ENCODE results near the gene SLC7A10.
"Not testable (repeated sequence)": the region's sequence is repeated elsewhere in the genome, so short reads cannot be mapped to it uniquely, and the experiment has no call there.

SLC7A10 gene

DNA sequence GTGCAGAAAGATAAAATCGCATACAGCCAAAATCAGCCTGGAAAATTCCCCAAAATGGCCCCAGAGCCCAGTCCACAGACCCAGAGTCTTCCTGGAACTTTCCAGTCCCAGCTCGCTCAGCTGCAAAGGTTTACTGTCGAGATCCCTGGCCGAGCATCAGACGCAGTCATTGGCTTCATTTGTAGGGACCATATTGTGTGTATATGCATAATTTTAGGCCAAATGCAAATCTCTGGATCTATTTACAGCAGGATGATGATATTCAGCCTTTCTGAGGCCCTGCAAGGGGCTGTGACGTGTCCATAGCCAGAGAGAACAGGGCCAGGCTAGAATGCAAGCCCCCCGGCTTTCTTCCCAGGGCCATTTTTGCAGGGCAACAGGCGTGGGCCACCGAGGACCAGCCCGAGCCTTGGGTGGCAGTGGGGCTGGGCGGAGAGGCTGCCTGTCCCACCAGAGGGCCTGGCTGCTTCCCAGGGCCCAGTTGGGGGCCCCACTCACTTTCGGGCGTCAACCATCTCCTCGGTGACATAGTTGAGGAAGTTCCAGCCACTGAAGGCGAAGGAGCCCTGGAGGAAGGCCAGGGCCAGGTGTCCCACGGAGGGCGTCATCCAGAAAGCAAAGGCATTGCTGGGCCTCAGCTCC, 13.7 kb downstream of the SLC7A10 start:
- DNase-seq (ENCODE audit: low read depth) = no peak
- TF ChIP-seq, protein P1, sequence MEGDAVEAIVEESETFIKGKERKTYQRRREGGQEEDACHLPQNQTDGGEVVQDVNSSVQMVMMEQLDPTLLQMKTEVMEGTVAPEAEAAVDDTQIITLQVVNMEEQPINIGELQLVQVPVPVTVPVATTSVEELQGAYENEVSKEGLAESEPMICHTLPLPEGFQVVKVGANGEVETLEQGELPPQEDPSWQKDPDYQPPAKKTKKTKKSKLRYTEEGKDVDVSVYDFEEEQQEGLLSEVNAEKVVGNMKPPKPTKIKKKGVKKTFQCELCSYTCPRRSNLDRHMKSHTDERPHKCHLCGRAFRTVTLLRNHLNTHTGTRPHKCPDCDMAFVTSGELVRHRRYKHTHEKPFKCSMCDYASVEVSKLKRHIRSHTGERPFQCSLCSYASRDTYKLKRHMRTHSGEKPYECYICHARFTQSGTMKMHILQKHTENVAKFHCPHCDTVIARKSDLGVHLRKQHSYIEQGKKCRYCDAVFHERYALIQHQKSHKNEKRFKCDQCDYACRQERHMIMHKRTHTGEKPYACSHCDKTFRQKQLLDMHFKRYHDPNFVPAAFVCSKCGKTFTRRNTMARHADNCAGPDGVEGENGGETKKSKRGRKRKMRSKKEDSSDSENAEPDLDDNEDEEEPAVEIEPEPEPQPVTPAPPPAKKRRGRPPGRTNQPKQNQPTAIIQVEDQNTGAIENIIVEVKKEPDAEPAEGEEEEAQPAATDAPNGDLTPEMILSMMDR (IDR thresholded peaks at IDR 0.05; ENCODE audit: low read length, missing control alignments) = no peak

DNA sequence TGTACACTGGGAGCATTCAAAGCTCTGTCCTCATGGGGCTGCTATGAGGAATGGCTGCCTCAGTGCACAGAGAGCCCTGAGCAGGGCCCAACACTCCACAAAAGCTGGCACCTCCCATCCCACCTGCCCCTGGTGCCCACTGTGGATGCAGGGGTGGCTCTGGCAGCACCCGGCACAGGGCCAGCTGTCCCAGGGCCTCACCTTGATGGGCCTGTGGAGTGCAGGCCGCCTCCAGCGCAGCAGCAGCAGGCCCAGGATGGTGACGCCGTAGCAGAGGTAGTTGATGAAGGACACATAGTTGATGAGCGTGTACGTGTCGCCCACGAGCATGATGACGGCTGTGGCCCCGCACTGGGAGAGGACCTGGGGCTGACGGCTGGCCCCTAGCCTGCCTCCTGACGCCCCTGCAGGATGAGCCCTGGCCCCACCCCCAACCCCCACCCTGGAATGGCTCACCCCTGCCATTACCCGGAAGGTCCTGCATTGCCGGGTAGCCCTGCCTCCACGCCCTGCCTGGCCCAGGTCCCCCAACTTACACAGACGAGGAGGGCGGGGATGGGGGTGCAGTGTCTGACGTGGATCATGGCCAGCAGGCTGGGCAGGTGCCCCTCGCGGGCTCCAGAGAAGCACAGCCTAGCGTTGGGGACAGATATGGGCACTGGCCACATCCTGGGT, 15.2 kb downstream of the SLC7A10 start:
- H3K4me3 ChIP-seq (replicated peaks; ENCODE audit: low read depth, low read length) = no peak overlapping the region
- TF ChIP-seq, protein P1 (IDR thresholded peaks at IDR 0.05; ENCODE audit: low read length, missing control alignments) = no peak
- DNase-seq (ENCODE audit: low read depth) = no peak

More for the DNA sequence above, 13.7 kb downstream of the SLC7A10 start:
- H3K4me3 ChIP-seq (replicated peaks; ENCODE audit: low read depth, low read length) = no peak overlapping the region

DNA sequence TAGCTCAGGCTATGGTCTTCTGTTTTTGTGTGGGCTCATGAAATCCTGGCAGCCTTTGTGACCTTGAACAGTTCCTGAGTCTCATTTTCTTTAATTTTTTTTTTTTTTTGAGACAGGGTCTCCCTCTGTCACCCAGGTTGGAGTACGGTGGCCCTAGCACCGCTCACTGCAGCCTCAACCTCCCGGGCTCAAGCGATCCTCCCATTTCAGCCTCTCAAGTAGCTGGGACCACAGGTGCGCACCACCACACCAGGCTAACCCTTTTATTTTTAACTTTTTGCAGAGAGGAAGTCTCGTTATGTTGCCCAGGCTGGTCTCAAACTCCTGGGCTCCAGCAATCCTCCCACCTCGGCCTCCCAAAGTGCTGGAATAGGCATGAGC, 15.8 kb downstream of the SLC7A10 start:
- DNase-seq (ENCODE audit: low read depth); H3K4me3 ChIP-seq (replicated peaks; ENCODE audit: low read depth, low read length): not testable (repeated sequence)

DNA sequence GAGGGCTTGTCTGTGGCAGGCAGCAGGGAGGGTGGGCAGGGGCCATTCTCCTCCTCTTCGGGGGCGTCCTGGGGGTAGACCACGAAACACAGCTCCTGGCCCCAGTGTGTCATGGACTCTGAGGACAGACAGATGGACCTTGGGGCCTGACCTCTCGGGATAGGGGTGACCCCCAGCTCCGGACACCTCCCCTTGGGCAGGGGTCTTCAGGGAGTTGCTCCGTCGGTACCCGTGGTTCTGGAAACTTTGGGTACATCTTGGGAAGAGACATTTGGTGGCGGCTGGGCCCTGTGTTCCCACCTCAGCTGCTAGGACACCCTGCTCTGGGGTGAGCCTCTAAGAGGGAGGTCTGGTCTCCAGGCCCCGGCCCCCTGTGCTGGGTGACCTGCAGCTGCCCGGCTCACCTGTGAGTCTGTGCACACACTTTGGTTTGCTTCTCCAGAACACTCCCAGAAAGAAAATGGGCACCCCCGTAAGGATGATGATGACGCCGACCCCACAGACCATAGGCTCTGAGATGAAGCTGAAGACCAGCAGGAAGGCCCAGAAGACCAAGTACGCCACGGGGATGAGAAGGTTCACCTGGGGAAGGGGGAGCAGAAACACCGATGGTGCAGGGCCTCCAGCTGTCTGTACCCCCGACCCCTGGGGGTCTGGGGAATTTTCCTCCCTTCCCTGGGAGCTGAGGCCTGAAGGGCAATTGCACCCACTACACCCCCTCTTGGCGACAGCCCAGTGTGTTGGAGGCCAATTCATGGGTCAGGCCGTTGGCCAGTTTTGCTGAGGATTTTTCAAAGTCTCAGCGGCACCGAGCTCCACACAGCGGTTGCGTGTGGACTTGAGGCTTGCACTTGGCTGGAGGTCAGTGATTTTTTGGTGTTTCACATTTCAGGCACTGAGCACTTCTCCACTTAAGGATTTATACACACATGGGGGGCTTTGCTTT, 16.5 kb downstream of the SLC7A10 start:
- no peak for DNase-seq (ENCODE audit: low read depth)
- no peak overlapping the region for H3K4me3 ChIP-seq (replicated peaks; ENCODE audit: low read depth, low read length)
- TF ChIP-seq, protein P1 (IDR thresholded peaks at IDR 0.05; ENCODE audit: low read length, missing control alignments) = no peak

DNA sequence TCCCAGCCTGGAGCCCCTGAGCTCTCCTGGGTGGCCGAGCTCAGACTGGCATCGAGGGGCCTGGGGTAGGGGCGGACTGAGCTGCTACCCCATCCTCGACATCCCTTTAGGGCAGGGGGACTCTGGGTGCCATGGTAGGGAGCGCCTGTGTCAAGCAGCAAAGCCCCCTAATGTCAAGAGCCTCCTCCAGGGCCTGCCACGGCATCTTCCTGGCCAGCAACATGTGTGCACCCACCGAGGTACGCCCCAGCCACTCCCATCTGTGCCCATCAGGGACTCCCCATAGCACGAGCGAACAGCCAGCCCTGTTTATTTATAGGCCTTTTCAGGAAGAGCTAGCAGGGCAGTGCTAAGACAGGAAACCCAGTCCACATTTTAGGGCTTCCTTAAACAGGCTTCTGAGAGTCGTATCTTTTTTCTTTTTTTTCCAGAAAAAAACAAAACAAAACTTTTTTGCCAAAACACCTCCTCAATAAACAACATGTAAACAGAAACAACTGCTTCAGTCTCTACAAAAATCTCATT, 17.2 kb downstream of the SLC7A10 start:
- DNase-seq (ENCODE audit: low read depth) = no peak
- TF ChIP-seq, protein P1 (IDR thresholded peaks at IDR 0.05; ENCODE audit: low read length, missing control alignments) = no peak
- H3K4me3 ChIP-seq (replicated peaks; ENCODE audit: low read depth, low read length) = no peak overlapping the region

DNA sequence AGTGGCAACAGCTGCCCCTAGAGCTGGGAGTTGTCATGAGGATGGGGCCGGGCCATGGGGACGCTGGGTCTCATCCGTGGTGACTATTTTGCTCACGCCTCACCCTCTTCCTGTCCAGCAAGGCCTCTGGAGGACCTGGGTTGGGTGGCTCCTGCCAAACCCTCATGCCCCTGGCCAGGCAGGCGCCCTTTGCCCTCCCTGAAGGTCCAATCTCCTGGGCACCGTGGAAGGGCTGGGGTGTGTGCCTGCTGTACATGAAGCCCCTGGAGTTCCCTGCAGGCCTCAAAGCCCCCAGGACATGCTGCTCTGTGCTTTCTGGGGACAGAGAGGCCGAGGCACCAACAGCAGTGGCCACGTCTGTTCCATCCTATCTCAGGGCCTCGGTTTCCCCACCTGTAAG, 17.7 kb downstream of the SLC7A10 start:
- no peak overlapping the region for H3K4me3 ChIP-seq (replicated peaks; ENCODE audit: low read depth, low read length)
- no peak for DNase-seq (ENCODE audit: low read depth)
- TF ChIP-seq, protein P1 (IDR thresholded peaks at IDR 0.05; ENCODE audit: low read length, missing control alignments) = no peak
